Measurements from ENCODE around the gene GRAMD2B.

- TF ChIP-seq CTCF (IDR thresholded peaks at IDR 0.05; ENCODE audit: low read length) (no peak), EZH2 (IDR thresholded peaks at IDR 0.05; ENCODE audit: borderline replicate concordance, low read length) (no peak)
Observed at GRCh38 chr5:126535856-126536545, 112.8 kb downstream of the GRAMD2B start.
